Neural cell (in vitro differentiated cells): ENCODE results near the gene TTC34. TPM values are rescaled to one million over a fixed set of nuclear protein-coding genes. Genes with fewer than 3 reads are reported as not detected.
"Not testable (repeated sequence)": the region's sequence is repeated elsewhere in the genome, so short reads cannot be mapped to it uniquely, and the experiment has no call there.

Source experiments
- H2AFZ ChIP-seq: fragments of 200-600, 300-800 bp; sonication (generic), shearing (Covaris generic); 2 replicates; pipeline ENCODE4 v1.6.0; 2014; ENCODE audit warnings: low read depth, mild to moderate bottlenecking, antibody characterized with exemption, low read length, moderate library complexity
- H3F3A ChIP-seq: fragments of 200-600 bp; shearing (Covaris generic); 2 replicates; pipeline ENCODE4 v1.6.1; 2016; ENCODE audit warnings: mild to moderate bottlenecking, moderate library complexity, mixed read lengths, antibody characterized with exemption, low read length; ENCODE audit not compliant: insufficient read depth, poor library complexity, severe bottlenecking
- H3K27ac ChIP-seq: fragments of 200-600, 300-800 bp; sonication (generic), shearing (Covaris generic); 2 replicates; pipeline ENCODE4 v1.5.1; 2014; ENCODE audit warnings: mild to moderate bottlenecking, low read length, moderate library complexity
- H3K27me3 ChIP-seq: fragments of 300-800, 200-600 bp; sonication (generic), shearing (Covaris generic); 2 replicates; pipeline ENCODE4 v1.6.0; 2014; ENCODE audit warnings: mild to moderate bottlenecking, low read depth, low read length, moderate library complexity; ENCODE audit not compliant: insufficient read depth
- H3K36me3 ChIP-seq: fragments of 300-800, 200-600 bp; sonication (generic), shearing (Covaris generic); 2 replicates; pipeline ENCODE4 v1.5.1; 2014; ENCODE audit warnings: mild to moderate bottlenecking, antibody characterized with exemption, low read length, moderate library complexity; ENCODE audit not compliant: insufficient read depth
- H3K4me2 ChIP-seq: fragments of 300-800, 200-600 bp; sonication (generic), shearing (Covaris generic); 2 replicates; pipeline ENCODE4 v1.6.0; 2014; ENCODE audit warnings: mild to moderate bottlenecking, low read length
- H3K4me3 ChIP-seq: fragments of 300-800, 200-600 bp; sonication (generic), shearing (Covaris generic); 2 replicates; pipeline ENCODE4 v1.5.1; 2014; ENCODE audit warnings: mild to moderate bottlenecking, low read length, moderate library complexity
- H3K79me2 ChIP-seq: fragments of 200-600 bp; shearing (Covaris generic); replicated peaks from 2 replicates; pipeline ENCODE4 v1.6.0; 2014; ENCODE audit warnings: mild to moderate bottlenecking, low read length, moderate library complexity; ENCODE audit not compliant: insufficient read depth
- H3K9ac ChIP-seq: fragments of 300-800, 200-600 bp; sonication (generic), shearing (Covaris generic); 2 replicates; pipeline ENCODE4 v1.6.1; 2016; ENCODE audit warnings: mild to moderate bottlenecking, low read length, mixed read lengths
- H3K9me2 ChIP-seq: fragments of 200-600 bp; shearing (Covaris generic); 2 replicates; pipeline ENCODE4 v1.6.1; 2016; ENCODE audit warnings: mild to moderate bottlenecking, low read length, mixed read lengths; ENCODE audit not compliant: insufficient read depth
- H3K9me3 ChIP-seq: fragments of 200-600, 300-800 bp; sonication (generic), shearing (Covaris generic); 2 replicates; pipeline ENCODE4 v1.6.1; 2016; ENCODE audit warnings: mild to moderate bottlenecking, mixed run types, low read length, moderate library complexity, mixed read lengths
- H4K20me1 ChIP-seq: fragments of 200-600 bp; shearing (Covaris generic); 2 replicates; pipeline ENCODE4 v1.6.1; 2016; ENCODE audit warnings: mild to moderate bottlenecking, mixed run types; ENCODE audit not compliant: insufficient read depth
- polyA plus RNA-seq: library from polyadenylated mRNA; depleted of rRNA; stranded (reverse); fragments of >200 nt; gene quantifications from 2 replicates; pipeline ENCODE4 v1.2.3, GENCODE V29; 2014

The TTC34 gene
- polyA plus RNA-seq, 1 donor from 2014 or later, result 0.05 TPM

GRCh38 chr1:2657124-2657523 is 144.4 kb downstream of the TTC34 start:
- H3K4me2 ChIP-seq, H3K27ac ChIP-seq, H3K79me2 ChIP-seq, H3K9me2 ChIP-seq, H4K20me1 ChIP-seq, H3F3A ChIP-seq, H3K36me3 ChIP-seq, H2AFZ ChIP-seq, H3K27me3 ChIP-seq, H3K9ac ChIP-seq, H3K4me3 ChIP-seq: not testable (repeated sequence)
- peaks cover 30% of the 10 kb centered on the region for H3K9me3 ChIP-seq

- not testable (repeated sequence) for H3K27me3 ChIP-seq, H4K20me1 ChIP-seq, H3K36me3 ChIP-seq, H3K9me2 ChIP-seq, H2AFZ ChIP-seq, H3K79me2 ChIP-seq, H3F3A ChIP-seq, H3K4me2 ChIP-seq, H3K4me3 ChIP-seq, H3K9ac ChIP-seq, H3K27ac ChIP-seq
- H3K9me3 ChIP-seq, result peaks cover 31% of the 10 kb centered on the region
These were observed 145.7 kb downstream of the TTC34 start for GRCh38 chr1:2655598-2656434.

GRCh38 chr1:2654443-2654948 is 147.0 kb downstream of the TTC34 start:
- H3K4me2 ChIP-seq, H3K4me3 ChIP-seq, H3F3A ChIP-seq, H3K79me2 ChIP-seq, H3K36me3 ChIP-seq, H3K27me3 ChIP-seq, H3K9me2 ChIP-seq, H2AFZ ChIP-seq, H3K27ac ChIP-seq, H3K9ac ChIP-seq, H4K20me1 ChIP-seq: not testable (repeated sequence)
- H3K9me3 ChIP-seq, result peaks cover 31% of the 10 kb centered on the region

- not testable (repeated sequence) for H3K9me2 ChIP-seq, H4K20me1 ChIP-seq, H3K27ac ChIP-seq, H3F3A ChIP-seq, H3K9ac ChIP-seq, H2AFZ ChIP-seq, H3K36me3 ChIP-seq, H3K4me2 ChIP-seq, H3K79me2 ChIP-seq, H3K27me3 ChIP-seq, H3K4me3 ChIP-seq
- peaks cover 31% of the 10 kb centered on the region for H3K9me3 ChIP-seq
These were observed 147.6 kb downstream of the TTC34 start for GRCh38 chr1:2653741-2654442.

- peaks cover 31% of the 10 kb centered on the region for H3K9me3 ChIP-seq
- H3K79me2 ChIP-seq, H3K4me2 ChIP-seq, H3K36me3 ChIP-seq, H3K27ac ChIP-seq, H2AFZ ChIP-seq, H3K9me2 ChIP-seq, H3K27me3 ChIP-seq, H3K9ac ChIP-seq, H3K4me3 ChIP-seq, H4K20me1 ChIP-seq, H3F3A ChIP-seq: not testable (repeated sequence)
These were observed 148.4 kb downstream of the TTC34 start for GRCh38 chr1:2652926-2653571.

GRCh38 chr1:2652152-2652925 is 149.2 kb downstream of the TTC34 start:
- not testable (repeated sequence) for H3K9ac ChIP-seq, H3K4me3 ChIP-seq, H3K4me2 ChIP-seq, H3K79me2 ChIP-seq, H3K36me3 ChIP-seq, H3K27ac ChIP-seq, H3F3A ChIP-seq, H4K20me1 ChIP-seq, H3K27me3 ChIP-seq, H2AFZ ChIP-seq, H3K9me2 ChIP-seq
- peaks cover 31% of the 10 kb centered on the region for H3K9me3 ChIP-seq
